SK-N-MC (cell line): ENCODE data around the gene CFAP221.

ENCODE experiments used
- DNase-seq: peaks from one replicate; pipeline ENCODE4 v3.0.0-alpha.2; 2011; ENCODE audit warnings: low read depth, low spot score
- H3K27ac ChIP-seq: fragments of 200-600 bp; sonication (generic); 2 replicates; pipeline ENCODE4 v1.5.1; 2016; ENCODE audit warnings: mixed run types
- H3K36me3 ChIP-seq: fragments of 200-600 bp; sonication (generic); 2 replicates; pipeline ENCODE4 v1.6.1; 2017; ENCODE audit warnings: antibody characterized with exemption, low read length, mixed read lengths; ENCODE audit not compliant: insufficient read depth
- H3K4me3 ChIP-seq: fragments of 200-600 bp; sonication (generic); 2 replicates; pipeline ENCODE4 v1.5.1; 2016
- H3K9ac ChIP-seq: fragments of 200-600 bp; sonication (generic); 2 replicates; pipeline ENCODE4 v1.8.0; 2017; ENCODE audit warnings: mixed run types, mixed read lengths; ENCODE audit not compliant: insufficient read length
- H3K9me3 ChIP-seq: fragments of 200-600 bp; sonication (generic); 2 replicates; pipeline ENCODE4 v1.6.1; 2017; ENCODE audit warnings: low read depth, mild to moderate bottlenecking, antibody characterized with exemption, low read length, moderate library complexity, mixed read lengths
- EZH2 ChIP-seq: fragments of 200-600 bp; sonication (generic); IDR thresholded peaks from one replicate; pipeline ENCODE4 v1.6.1; 2017; ENCODE audit warnings: antibody characterized with exemption
- FOXP2 ChIP-seq: optimal IDR thresholded peaks from 2 replicates; pipeline ENCODE3; 2011; ENCODE audit warnings: mild to moderate bottlenecking, moderate library complexity; ENCODE audit not compliant: insufficient read depth; ENCODE audit errors: extremely low read length, control extremely low read depth
- POLR2AphosphoS5 ChIP-seq: IDR thresholded peaks from 2 replicates; pipeline ENCODE4 v1.6.1; 2012; ENCODE audit warnings: mild to moderate bottlenecking, low read depth, low read length, borderline replicate concordance

CFAP221 gene

GRCh38 chr2:119638685-119639554, 94.7 kb downstream of the CFAP221 start:
- H3K27ac ChIP-seq: no peak overlapping the region
- H3K36me3 ChIP-seq: no peaks in the 10 kb centered on the region
- DNase-seq: no peak
- H3K9me3 ChIP-seq: no peaks in the 10 kb centered on the region
- H3K4me3 ChIP-seq: no peak overlapping the region
- H3K9ac ChIP-seq: no peak overlapping the region
- no peak for TF ChIP-seq FOXP2

- TF ChIP-seq FOXP2 (no peak), EZH2 (no peak), POLR2AphosphoS5 (no peak)
- Histone ChIP-seq H3K4me3 (no peak overlapping the region), H3K9ac (no peak overlapping the region), H3K27ac (no peak overlapping the region), H3K9me3 (no peaks in the 10 kb centered on the region), H3K36me3 (no peaks in the 10 kb centered on the region)
- no peak for DNase-seq
These were observed 97.5 kb downstream of the CFAP221 start for GRCh38 chr2:119641562-119642258.

GRCh38 chr2:119644186-119644585, 99.9 kb downstream of the CFAP221 start:
- H3K9ac ChIP-seq: no peak overlapping the region
- DNase-seq: no peak
- H3K27ac ChIP-seq: no peak overlapping the region
- H3K4me3 ChIP-seq: no peak overlapping the region
- TF ChIP-seq EZH2 (no peak), FOXP2 (no peak), POLR2AphosphoS5 (no peak)
- H3K36me3 ChIP-seq: no peaks in the 10 kb centered on the region
- H3K9me3 ChIP-seq: no peaks in the 10 kb centered on the region

GRCh38 chr2:119645173-119645855, 101.1 kb downstream of the CFAP221 start:
- no peak overlapping the region for H3K9ac ChIP-seq

DNA sequence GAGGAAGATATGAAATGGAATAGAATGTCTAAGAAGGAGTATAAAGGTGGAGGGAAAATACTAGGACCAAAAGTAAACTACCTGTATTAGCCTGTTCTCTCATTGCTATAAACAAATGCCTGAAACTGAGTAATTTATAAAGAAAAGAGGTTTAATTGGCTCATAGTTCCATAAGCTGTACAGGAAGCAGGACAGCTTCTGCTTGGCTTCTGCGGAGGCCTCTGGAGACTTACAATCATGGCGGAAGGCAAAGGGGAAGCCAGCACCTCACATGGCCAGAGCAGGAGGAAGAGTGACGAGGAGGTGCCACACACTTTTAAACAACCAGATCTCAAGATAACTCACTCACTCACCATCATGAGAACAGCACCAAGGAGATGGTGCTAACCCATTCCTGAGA, 101.9 kb downstream of the CFAP221 start:
- H3K27ac ChIP-seq: no peak overlapping the region
- no peak for DNase-seq

More at GRCh38 chr2:119645173-119645855, 101.1 kb downstream of the CFAP221 start:
- H3K27ac ChIP-seq: no peak overlapping the region
- TF ChIP-seq FOXP2 (no peak), POLR2AphosphoS5 (no peak), EZH2 (no peak)
- H3K36me3 ChIP-seq: no peaks in the 10 kb centered on the region
- no peak for DNase-seq
- no peaks in the 10 kb centered on the region for H3K9me3 ChIP-seq
- H3K4me3 ChIP-seq: no peak overlapping the region

GRCh38 chr2:119647440-119648169, 103.4 kb downstream of the CFAP221 start:
- Histone ChIP-seq H3K27ac (no peak overlapping the region), H3K9me3 (no peaks in the 10 kb centered on the region), H3K9ac (no peak overlapping the region), H3K4me3 (no peak overlapping the region), H3K36me3 (no peaks in the 10 kb centered on the region)
- DNase-seq: no peak
- no peak for TF ChIP-seq EZH2
- no peak for TF ChIP-seq FOXP2
- no peak for TF ChIP-seq POLR2AphosphoS5

More for the DNA sequence above, 101.9 kb downstream of the CFAP221 start:
- TF ChIP-seq EZH2 (no peak), FOXP2 (no peak), POLR2AphosphoS5 (no peak)
- Histone ChIP-seq H3K36me3 (no peaks in the 10 kb centered on the region), H3K9me3 (no peaks in the 10 kb centered on the region), H3K4me3 (no peak overlapping the region), H3K9ac (no peak overlapping the region)

DNA sequence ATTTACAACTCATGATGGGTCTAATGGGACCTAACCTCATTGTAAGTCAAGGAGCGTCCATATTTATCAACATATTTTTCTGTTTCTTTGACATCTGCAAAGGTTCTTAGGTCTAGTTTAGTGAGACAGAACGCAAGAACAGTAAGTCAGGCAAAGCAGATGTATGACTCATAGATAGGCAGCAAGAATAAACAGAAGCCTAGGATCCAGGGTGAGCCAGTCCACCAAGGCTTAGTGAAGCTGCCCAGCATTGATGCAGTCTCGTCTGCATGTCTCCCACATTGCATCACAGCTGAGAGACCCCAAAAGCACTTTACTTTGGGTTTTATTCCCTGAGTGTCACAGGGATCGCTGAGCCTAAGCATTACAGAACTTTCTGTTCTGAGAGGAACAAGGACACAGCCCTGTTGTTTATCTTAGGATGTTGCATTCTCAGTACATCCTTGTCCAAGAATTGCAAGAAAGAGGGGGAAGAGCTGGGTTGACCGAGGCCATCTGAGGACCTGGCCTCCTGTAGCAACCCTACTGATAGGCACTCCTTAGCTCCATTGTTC, 105.2 kb downstream of the CFAP221 start:
- Histone ChIP-seq H3K27ac (no peak overlapping the region), H3K4me3 (no peak overlapping the region), H3K36me3 (no peaks in the 10 kb centered on the region), H3K9me3 (no peaks in the 10 kb centered on the region), H3K9ac (no peak overlapping the region)
- TF ChIP-seq EZH2 (no peak), POLR2AphosphoS5 (no peak), FOXP2 (no peak)
- no peak for DNase-seq
